ENCODE measurements around the gene RER1.

RER1 gene

DNA sequence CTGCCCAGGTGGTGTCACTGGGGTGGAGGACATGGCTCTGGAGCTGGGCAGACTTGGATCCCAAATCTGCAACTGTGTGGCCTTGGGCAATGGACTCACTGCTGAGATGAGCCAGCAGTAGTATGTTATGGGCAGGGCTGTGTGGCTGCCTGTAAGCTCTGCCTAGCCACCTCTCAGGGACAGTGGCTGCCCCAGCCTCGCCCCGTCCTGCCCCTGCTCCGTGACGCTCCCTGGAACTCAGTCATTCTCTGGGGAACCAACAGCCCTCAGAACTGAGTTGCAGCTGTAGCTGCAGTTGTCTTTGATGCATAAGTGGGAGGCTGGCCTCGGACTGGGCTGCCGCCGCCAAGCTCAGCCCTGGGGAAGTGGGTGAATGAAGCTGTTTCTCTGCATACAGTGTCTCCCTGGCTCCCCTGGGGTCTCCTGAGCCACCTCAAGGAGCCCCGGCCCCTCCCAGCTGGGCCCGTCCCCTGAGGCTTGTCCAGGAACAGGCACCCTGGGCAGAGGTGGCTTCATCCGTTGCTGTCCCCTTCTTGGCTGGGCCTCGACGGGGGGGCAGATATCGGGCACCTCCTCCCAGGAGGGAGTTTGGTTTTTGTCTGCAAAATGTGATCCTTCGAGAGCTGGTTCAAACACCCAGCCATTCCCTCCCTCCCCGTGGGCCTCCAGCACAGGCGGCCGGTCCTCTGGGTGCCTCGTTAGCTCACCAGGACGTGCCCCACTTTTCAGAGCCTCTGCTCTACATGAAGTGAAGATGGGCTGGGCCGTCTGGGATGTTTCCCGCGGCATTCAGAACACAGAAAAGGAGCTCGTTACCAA is 58.2 kb downstream of the RER1 start:
- no peak for DNase-seq

DNA sequence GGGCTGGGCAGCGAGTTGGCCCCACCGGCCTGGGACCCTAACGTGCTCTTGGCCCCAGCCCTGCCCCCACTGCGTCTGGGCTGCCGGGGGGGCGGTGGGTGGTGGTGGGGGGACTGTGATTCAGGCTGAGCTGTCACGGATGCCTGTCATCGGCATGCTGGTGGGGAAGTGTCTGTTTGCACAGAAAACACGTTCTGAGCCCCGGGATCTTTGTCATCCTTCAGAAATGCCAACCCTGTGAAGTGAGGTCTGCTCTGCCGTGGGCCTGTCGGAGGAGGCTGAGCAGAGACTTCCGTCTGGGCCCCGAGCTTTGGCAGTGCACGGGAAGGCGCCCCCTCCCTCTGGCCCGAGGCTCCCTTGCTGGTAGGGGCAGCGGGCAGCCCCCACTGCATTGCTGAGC is 60.1 kb downstream of the RER1 start:
- no peak for DNase-seq

DNA sequence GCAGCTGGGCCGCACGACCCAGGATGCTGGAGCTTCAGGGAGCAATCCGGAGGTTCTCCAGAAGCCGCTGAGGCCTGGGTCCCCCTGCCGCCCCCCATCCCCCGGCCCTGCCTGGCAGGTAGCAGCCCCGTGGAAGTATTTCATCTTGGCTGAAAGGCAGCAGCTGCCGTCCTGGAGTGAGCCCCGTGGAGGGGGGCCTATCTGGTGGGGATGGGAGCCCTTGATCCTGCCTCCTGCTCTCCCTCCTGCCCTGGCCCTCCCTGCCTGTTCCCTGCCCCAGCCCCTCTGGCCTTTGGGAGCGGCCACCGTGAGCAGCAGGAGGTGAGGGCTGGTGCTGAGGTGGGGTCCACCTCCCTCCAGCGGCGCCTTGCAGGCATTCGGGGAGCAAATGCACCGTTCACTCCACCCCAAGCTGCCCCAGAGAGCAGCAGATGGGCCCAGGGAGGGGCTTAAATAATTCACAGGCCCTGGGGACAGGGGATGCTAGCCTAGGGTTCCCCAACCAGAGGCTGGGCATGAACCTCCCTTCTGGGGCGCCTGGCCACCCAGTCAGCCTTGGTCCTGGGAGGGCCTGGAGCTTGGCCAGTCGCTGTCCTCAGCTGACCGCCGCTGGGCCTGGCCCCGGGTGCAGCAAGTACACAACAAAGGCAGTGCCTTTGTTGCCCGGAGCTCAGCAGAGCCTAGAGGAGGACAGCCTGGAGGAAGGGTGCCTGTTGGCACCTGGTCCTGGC is 60.7 kb downstream of the RER1 start:
- no peak for DNase-seq

DNA sequence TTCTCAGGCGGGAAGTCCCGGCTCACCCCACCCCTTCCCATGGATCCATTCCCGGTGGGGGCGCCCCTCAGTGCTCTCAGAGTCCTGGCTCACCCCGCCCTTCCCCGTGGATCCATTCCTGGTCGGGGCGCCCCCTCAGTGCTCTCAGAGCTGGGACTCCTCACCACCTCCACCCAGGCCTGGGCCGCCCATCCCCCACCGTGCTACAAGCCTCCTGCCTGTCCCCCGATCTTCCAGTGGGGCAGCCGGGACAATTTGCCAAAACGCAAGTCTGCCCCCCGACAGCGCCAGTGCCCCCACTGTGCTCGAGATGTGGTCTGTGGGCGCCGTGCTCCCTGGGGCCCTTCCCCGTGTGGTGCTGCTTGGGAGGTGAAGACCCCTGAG is 61.3 kb downstream of the RER1 start:
- DNase-seq = no peak

GRCh38 chr1:2454227-2454626 is 62.6 kb downstream of the RER1 start:
- DNase-seq = no peak

All from activated naive CD4-positive, alpha-beta T cell treated with anti-CD3 and anti-CD28 coated beads, Interleukin-2, amount 50 U/mL, for 16 hours (primary cell).